IPS-18a (cell line): ENCODE data around the gene DNAJC12.
"Not testable (repeated sequence)": the region's sequence is repeated elsewhere in the genome, so short reads cannot be mapped to it uniquely, and the experiment has no call there.

ENCODE experiments used
- H3K27ac ChIP-seq: one replicate; pipeline ENCODE4 v1.5.1; 2013; ENCODE audit warnings: low read length
- H3K27me3 ChIP-seq: one replicate; pipeline ENCODE4 v1.6.1; 2013; ENCODE audit warnings: mild to moderate bottlenecking, low read length; ENCODE audit not compliant: control insufficient read depth, insufficient read depth
- H3K36me3 ChIP-seq: one replicate; pipeline ENCODE4 v1.6.1; 2013; ENCODE audit warnings: low read depth, low read length; ENCODE audit not compliant: control insufficient read depth
- H3K4me1 ChIP-seq: one replicate; pipeline ENCODE4 v1.6.1; 2013; ENCODE audit warnings: low read depth, low read length; ENCODE audit not compliant: control insufficient read depth
- H3K4me3 ChIP-seq: one replicate; pipeline ENCODE4 v1.5.1; 2013; ENCODE audit warnings: low read length
- H3K9ac ChIP-seq: one replicate; pipeline ENCODE4 v1.6.1; 2013; ENCODE audit warnings: mild to moderate bottlenecking, low read length, moderate library complexity
- H3K9me3 ChIP-seq: one replicate; pipeline ENCODE4 v1.6.1; 2013; ENCODE audit warnings: low read depth, low read length; ENCODE audit not compliant: control insufficient read depth

DNAJC12 gene

DNA sequence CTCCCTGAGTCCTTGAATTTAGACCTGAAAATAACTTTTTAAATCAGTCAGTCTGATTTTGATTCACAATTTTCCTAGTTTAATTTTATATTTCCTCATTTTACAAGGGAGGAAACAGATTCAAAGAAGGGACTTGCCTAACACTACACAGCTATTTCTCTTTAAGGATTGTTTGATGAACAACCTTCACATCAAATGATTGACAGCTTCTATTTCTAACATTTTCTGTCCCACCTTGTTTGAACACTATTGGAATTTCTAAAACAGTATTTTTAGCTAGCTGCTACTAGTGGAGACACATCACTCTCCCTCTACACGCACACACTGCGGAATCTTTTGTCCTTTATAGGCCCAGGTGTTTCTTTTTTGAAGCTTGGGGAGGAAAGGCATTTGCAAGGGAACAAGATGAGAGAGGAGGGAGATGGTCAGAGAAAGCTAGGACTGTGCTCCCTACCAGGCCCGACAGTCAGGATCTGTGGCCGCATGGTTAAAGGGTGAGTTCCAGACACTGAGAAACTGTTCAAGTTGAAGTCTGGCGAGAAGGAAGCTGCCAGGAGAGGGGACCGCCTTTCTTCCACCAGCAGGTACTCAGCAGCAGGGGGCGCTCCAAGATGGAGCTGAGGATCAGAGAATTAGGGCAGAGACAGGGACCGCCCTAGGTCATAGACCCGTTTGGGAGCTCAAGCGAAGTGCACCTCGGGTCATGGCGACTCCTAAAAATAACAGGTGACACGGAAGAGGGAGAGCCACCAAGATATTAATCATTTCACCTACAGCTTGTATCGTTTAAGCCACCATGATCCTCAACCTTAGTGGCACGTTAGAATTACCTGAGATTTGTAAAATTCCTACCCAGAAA, 49.7 kb downstream of the DNAJC12 start:
- no peak overlapping the region for H3K27ac ChIP-seq
- H3K9ac ChIP-seq = no peak overlapping the region
- no peak overlapping the region for H3K4me3 ChIP-seq
- H3K36me3 ChIP-seq = no peaks in the 10 kb centered on the region
- H3K9me3 ChIP-seq = no peaks in the 10 kb centered on the region
- peaks cover 16% of the 10 kb centered on the region for H3K4me1 ChIP-seq
- H3K27me3 ChIP-seq = no peaks in the 10 kb centered on the region

DNA sequence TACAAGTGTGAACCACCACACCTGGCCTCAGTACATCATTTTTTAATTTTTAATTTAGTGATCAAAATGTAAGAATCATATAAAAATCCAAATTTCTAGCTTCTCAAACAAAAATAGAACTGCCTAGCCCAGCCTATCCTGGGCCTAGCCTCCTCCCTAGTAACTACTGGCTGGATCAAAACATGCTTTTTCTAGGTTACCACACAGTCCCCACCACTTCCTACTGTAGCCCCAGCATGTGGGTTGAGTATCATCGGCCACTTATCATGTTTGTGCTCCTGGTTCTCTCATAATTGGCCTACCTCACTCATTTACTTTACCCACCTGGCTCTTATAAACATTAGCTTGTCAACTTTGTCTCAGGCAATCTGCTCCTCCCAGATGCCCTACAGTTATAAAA, 52.9 kb downstream of the DNAJC12 start:
- Histone ChIP-seq H3K27me3 (no peaks in the 10 kb centered on the region), H3K36me3 (no peaks in the 10 kb centered on the region), H3K4me1 (peaks cover 5% of the 10 kb centered on the region), H3K4me3 (no peak overlapping the region), H3K9me3 (no peaks in the 10 kb centered on the region), H3K27ac (no peak overlapping the region), H3K9ac (no peak overlapping the region)

DNA sequence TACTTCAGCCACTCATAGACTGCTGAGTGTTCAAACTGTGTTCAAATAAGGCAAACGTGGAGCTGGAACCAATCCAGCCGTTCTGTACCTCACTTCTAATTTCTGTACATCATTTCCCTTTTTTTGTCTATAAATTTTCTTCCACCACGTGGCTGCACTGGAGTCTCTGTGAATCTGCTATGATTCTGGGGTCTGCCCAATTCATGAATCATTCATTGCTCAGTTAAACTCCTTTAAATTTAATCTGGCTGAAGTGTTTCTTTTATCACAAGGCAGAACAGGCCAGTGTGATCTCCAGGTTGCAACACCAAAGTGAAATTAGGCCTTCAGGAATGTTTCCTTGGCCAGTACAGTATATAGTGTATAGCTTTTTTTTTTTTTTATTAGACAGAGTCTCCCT, 53.5 kb downstream of the DNAJC12 start:
- no peak overlapping the region for H3K9ac ChIP-seq
- no peaks in the 10 kb centered on the region for H3K36me3 ChIP-seq
- H3K9me3 ChIP-seq = no peaks in the 10 kb centered on the region
- H3K27ac ChIP-seq = no peak overlapping the region
- no peaks in the 10 kb centered on the region for H3K27me3 ChIP-seq
- H3K4me1 ChIP-seq = no peaks in the 10 kb centered on the region
- H3K4me3 ChIP-seq = no peak overlapping the region

DNA sequence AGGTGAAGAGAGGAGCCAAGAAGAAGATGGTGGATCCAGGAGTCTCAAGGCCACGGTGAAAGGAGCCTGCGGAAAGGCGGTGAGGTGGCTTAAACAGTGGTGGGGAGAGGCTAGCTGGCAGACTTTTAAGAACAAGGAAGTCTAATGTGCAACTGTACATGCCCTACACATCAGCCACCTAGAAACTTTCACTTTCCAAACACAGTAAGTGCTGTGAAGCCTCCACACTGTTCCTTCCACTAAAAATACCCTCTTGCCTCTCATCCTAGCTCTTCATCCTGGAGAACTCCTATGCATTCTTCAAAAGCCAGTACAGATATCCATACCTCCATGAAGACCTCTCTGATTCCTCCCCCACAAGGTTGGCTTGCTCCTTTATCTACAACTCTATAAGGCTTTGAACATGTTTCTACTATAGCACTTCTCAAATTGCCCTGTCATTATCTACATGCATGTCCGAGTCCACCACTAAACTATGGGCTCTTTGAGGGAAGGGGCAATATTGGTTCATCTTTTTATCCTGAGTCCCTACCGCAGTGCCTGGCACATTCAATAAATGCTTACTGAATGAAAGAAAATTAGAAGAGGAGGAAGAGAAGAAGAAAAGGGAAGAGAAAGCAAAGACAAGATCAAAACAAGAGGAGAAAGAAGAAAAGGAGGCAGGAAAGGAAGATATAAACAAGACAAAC, 54.2 kb downstream of the DNAJC12 start:
- Histone ChIP-seq H3K9ac (no peak overlapping the region), H3K27me3 (no peaks in the 10 kb centered on the region), H3K27ac (no peak overlapping the region), H3K4me3 (no peak overlapping the region), H3K9me3 (no peaks in the 10 kb centered on the region), H3K36me3 (no peaks in the 10 kb centered on the region), H3K4me1 (no peaks in the 10 kb centered on the region)

DNA sequence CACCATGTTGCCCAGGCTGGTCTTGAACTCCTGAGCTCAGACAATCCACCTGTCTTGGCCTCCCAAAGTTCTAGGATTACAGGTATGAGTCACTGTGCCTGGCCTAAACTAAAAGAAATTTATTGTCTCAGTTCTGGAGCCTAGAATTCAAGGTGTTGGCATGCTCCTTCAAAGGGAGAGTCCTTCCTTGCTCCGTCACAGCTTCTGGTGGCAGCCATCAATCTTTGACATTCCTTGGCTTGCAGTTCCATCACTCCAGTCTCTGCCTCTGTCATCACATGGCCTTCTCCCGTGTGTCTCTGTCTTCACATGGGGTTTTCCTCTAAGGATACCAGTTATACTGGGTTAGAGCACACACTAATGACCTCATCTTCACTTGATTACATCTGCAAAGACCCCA, 55.5 kb downstream of the DNAJC12 start:
- no peak overlapping the region for H3K9ac ChIP-seq
- no peaks in the 10 kb centered on the region for H3K36me3 ChIP-seq
- no peaks in the 10 kb centered on the region for H3K9me3 ChIP-seq
- no peak overlapping the region for H3K27ac ChIP-seq
- H3K27me3 ChIP-seq = no peaks in the 10 kb centered on the region
- H3K4me1 ChIP-seq = no peaks in the 10 kb centered on the region
- no peak overlapping the region for H3K4me3 ChIP-seq

DNA sequence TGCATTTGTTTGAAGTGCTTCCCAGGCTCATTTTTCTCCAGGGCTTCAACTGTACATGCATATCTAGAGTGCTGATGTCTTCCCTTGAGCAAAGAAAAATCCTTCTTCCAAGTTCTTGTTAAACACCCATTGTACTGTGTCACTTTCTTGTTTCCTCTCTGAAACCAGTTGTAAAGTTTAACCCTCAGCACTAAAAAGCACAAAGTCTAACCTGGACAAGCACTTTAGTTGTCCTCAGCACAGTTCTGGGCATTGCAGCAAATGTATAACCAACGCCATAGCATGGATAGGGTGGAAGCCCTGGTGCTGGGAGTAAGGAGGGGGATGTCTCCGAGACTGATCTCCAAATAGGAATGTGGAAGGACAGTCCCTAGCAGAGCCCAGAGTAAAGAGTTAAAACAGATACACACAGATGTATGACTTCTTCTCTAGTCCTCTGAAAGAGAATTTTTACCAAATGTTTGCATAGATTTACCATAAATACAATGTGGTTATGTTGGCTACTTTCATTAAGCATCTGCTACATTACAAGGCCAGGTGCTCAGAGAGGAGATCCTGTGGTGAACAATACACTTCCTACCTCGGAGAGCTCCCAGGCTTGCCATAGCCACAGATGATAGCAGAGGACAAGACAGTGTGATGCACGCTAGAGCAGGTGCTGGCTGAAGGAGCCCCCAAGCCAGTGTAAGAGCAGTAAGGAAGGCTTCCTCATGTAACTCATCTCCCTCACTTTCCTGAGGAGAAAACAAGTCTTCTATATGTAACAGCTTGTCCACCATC, 57.0 kb downstream of the DNAJC12 start:
- H3K27me3 ChIP-seq = no peaks in the 10 kb centered on the region
- no peak overlapping the region for H3K27ac ChIP-seq
- no peaks in the 10 kb centered on the region for H3K4me1 ChIP-seq
- H3K9me3 ChIP-seq = no peaks in the 10 kb centered on the region
- H3K4me3 ChIP-seq = no peak overlapping the region
- H3K9ac ChIP-seq = no peak overlapping the region
- no peaks in the 10 kb centered on the region for H3K36me3 ChIP-seq

DNA sequence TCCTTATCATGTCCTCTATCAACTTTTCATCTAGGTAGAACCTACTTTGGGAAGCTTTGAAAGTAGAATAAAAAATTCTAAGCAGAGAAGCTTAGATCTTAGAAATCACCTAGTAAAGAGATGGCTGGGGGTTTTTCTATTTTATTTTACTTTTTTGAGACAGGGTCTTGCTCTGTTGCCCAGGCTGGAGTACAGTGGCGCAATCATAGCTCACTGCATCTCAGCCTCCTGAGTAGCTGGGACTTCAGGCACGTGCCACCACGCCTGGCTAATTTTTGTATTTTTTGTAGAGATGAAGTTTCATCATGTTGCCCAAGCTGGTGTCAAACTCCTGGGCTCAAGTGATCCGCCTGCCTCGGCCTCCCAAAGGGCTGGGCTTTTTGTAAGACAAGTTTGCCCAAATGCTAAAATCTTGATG, 57.8 kb downstream of the DNAJC12 start:
- H3K36me3 ChIP-seq, H3K27me3 ChIP-seq, H3K9me3 ChIP-seq, H3K9ac ChIP-seq, H3K4me3 ChIP-seq, H3K27ac ChIP-seq, H3K4me1 ChIP-seq: not testable (repeated sequence)

DNA sequence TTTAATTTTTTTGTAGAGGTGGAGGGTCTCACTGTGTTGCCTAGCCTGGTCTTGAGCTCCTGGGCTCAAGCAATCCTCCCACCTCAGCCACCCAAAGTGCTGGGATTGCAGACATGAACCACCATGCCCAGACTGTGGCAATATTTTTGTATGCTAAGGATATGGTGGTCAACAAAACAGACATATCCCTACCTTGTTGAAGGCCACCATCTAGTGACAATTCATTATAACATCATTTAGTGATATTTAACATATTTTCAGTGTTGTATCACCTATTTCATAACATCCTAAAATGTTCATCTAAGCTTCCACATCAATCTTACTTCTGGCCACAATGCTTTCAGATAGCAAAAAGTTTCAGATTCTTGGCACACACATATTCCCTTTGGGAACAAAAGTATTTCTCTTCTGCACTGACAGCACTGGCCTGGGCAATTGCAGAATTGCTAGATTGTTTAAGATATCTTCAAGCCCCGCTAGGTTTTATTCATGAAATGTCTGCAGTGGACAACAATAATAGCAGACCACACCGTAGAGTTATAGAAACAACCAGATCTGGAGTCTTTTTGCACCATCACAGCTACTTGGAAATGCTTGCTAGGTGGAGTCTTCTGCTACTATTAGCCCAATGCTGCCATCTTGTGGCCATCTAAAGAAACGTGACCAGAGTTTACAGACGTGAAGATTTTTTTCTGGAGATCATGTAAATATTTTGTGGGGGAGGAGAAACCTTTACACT, 58.4 kb downstream of the DNAJC12 start:
- Histone ChIP-seq H3K4me3 (no peak overlapping the region), H3K9me3 (no peaks in the 10 kb centered on the region), H3K36me3 (no peaks in the 10 kb centered on the region), H3K27ac (no peak overlapping the region), H3K4me1 (no peaks in the 10 kb centered on the region), H3K9ac (no peak overlapping the region), H3K27me3 (no peaks in the 10 kb centered on the region)

DNA sequence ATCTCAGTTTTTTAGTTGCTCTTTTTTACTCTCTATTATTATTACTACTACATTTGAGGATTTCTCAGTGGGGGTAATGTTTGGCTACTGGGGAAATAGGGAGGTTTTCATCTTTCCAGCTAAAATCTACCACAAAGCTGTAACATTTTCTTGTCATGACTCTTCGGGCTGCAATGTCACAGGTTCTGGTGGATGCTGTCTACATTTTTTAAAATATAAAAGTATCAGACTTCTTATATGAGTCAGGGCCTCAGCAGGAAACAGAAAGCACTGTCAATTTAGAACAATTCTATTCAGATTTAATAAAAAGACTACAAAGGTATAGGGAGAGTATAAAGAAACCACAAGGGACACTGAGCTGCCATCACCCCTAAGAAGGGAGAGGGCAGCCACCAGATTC, 61.6 kb downstream of the DNAJC12 start:
- Histone ChIP-seq H3K27me3 (no peaks in the 10 kb centered on the region), H3K4me3 (no peak overlapping the region), H3K9me3 (no peaks in the 10 kb centered on the region), H3K9ac (no peak overlapping the region), H3K36me3 (no peaks in the 10 kb centered on the region), H3K4me1 (no peaks in the 10 kb centered on the region), H3K27ac (no peak overlapping the region)

DNA sequence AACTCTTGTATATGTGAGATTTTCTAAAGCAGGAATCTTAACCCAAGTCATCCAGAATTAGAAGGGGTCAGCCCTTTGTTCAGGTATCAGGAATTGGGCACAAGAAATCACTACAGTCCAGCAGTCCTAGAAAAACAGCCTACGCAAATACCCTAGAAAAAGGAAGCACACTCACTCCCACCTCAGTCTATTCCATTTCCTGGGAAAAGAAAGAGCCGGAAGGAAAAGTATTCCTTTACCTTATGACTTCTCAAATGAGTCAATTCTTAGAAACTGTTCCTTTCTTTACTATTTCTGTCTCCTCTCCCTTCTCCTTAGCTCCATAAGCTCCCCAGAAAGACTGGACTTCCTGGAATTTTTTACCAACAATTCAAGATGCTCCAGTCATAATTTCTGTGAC, 62.7 kb downstream of the DNAJC12 start:
- Histone ChIP-seq H3K9ac (no peak overlapping the region), H3K4me1 (no peaks in the 10 kb centered on the region), H3K27ac (no peak overlapping the region), H3K27me3 (no peaks in the 10 kb centered on the region), H3K4me3 (no peak overlapping the region), H3K36me3 (no peaks in the 10 kb centered on the region), H3K9me3 (no peaks in the 10 kb centered on the region)

DNA sequence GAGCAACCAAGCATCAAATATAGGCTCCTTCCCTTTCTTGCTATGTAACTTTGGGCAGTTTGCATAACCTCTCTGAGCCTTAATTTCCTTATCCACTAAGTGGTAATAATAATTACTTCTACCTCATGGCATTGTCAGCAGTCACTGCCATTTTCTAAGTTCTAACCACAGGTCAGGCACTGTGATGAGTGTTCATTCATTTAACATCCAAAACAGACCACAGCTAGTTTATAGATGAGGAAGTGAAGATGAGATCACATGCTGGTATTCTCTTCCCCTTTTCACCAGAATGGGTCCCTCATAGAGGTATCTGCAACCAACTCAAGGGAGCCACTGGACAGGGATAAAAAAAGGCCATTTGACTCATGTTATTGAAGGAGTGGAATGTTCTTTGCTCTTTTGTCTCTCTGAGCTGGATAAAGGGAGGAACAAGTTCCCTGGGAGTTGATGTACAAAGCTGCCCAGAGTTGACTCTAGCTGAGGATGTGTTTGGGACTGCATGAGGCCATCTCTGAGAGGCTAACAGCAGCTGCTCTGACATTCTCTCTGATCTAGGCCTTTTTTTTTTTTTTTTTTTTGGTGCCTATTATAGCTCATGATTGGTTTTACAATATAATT, 65.0 kb downstream of the DNAJC12 start:
- no peak overlapping the region for H3K4me3 ChIP-seq
- H3K27ac ChIP-seq = no peak overlapping the region
- no peaks in the 10 kb centered on the region for H3K27me3 ChIP-seq
- H3K9ac ChIP-seq = no peak overlapping the region
- no peaks in the 10 kb centered on the region for H3K36me3 ChIP-seq
- H3K9me3 ChIP-seq = no peaks in the 10 kb centered on the region
- H3K4me1 ChIP-seq = no peaks in the 10 kb centered on the region
